HCT116 (cell line): ENCODE data around the gene COL21A1. TPM values are rescaled to one million over a fixed set of nuclear protein-coding genes. Genes with fewer than 3 reads are reported as not detected.

ENCODE experiments used
- ATAC-seq: fragments of 200-7000 bp; cut with Tn5 transposase; 2 replicates; pipeline ENCODE4 v1.9.1; 2020; ENCODE audit warnings: mild to moderate bottlenecking, moderate library complexity
- BruUV-seq: library from RNA; stranded (reverse); fragments of 400-500 nt; replicated peaks from 2 replicates; lab custom pipeline; 2021; lab: Mats Ljungman, UMichigan
- CTCF ChIA-PET: fragments of 300-600 bp; sonication (Branson Sonifier 250); formaldehyde crosslinking; loops from one replicate; lab custom pipeline; 2021; ENCODE audit warnings: antibody characterized with exemption; lab: Charles Lee
- POLR2A ChIA-PET: fragments of 300-600, 350-600 bp; sonication (Branson Sonifier 250); formaldehyde crosslinking; loops from one replicate; lab custom pipeline; 2021; ENCODE audit warnings: antibody characterized with exemption; lab: Charles Lee
- RAD21 ChIA-PET, 2 experiments: fragments of 300-600 bp; sonication (Branson Sonifier 250); formaldehyde crosslinking; loops; one replicate each; lab custom pipeline; 2023; ENCODE audit warnings: low total read pairs in 2 of 2; ENCODE audit not compliant: uncharacterized antibody in 2 of 2, unreplicated experiment in 2 of 2, low non-redundant PET in 1 of 2; lab: Charles Lee
- DNase-seq: peaks from one replicate; pipeline ENCODE4 v3.0.0-alpha.2; 2010; ENCODE audit warnings: low read depth, low spot score
- H2AFZ ChIP-seq: fragments of 200-600 bp; shearing (Covaris generic), sonication (generic); 2 replicates; pipeline ENCODE4 v1.6.1; 2017; ENCODE audit warnings: low read depth, mixed run types, mixed read lengths, antibody characterized with exemption, low read length; ENCODE audit not compliant: poor library complexity, severe bottlenecking
- H3K27ac ChIP-seq: 2 replicates; pipeline ENCODE4 v1.5.1; 2012; ENCODE audit warnings: low read depth, low read length
- H3K27me3 ChIP-seq: fragments of 200-600 bp; sonication (generic); 2 replicates; pipeline ENCODE4 v1.6.1; 2016; ENCODE audit warnings: mixed run types, low read length, mixed read lengths; ENCODE audit not compliant: insufficient read depth
- H3K36me3 ChIP-seq, 2 experiments: fragments of 200-500 bp in 1 of 2; fragments of 200-600 bp in 1 of 2; sonication (Bioruptor generic) in 1 of 2; sonication (generic) in 1 of 2; 2 replicates each; pipeline versions ENCODE4 v1.5.1 to v1.6.1; 2014 to 2016; ENCODE audit warnings: low read length in 2 of 2, inconsistent platforms in 1 of 2, mixed read lengths in 1 of 2, mixed run types in 1 of 2; ENCODE audit not compliant: insufficient read depth in 2 of 2, control insufficient read depth in 1 of 2
- H3K4me1 ChIP-seq, 2 experiments: fragments of 200-600 bp in 1 of 2; sonication (generic) in 1 of 2; 2 replicates each; pipeline versions ENCODE4 v1.5.1 to v1.6.1; 2012 to 2017; ENCODE audit warnings: low read length in 2 of 2, inconsistent platforms in 1 of 2, mild to moderate bottlenecking in 1 of 2, mixed read lengths in 1 of 2, mixed run types in 1 of 2, moderate library complexity in 1 of 2; ENCODE audit not compliant: insufficient read depth in 2 of 2, control insufficient read depth in 1 of 2
- H3K4me2 ChIP-seq: fragments of 200-600 bp; sonication (generic); 2 replicates; pipeline ENCODE4 v1.6.1; 2017; ENCODE audit warnings: mixed run types, low read length, mixed read lengths
- H3K4me3 ChIP-seq, 2 experiments: fragments of 200-600 bp in 1 of 2; sonication (generic) in 1 of 2; replicated peaks in 1 of 2; 2 replicates each; pipeline ENCODE4 v1.5.1; 2011 to 2016; ENCODE audit warnings: low read length in 2 of 2, control low read depth in 1 of 2, low read depth in 1 of 2, mild to moderate bottlenecking in 1 of 2, mixed read lengths in 1 of 2, mixed run types in 1 of 2
- H3K79me2 ChIP-seq: fragments of 200-600 bp; sonication (generic); 2 replicates; pipeline ENCODE4 v1.6.1; 2017; ENCODE audit warnings: mild to moderate bottlenecking, mixed run types, low read length, moderate library complexity, mixed read lengths; ENCODE audit not compliant: insufficient read depth
- H3K9ac ChIP-seq: fragments of 200-600 bp; sonication (generic); 2 replicates; pipeline ENCODE4 v1.6.1; 2016; ENCODE audit warnings: low read length, mixed read lengths
- H3K9me2 ChIP-seq: fragments of 200-600 bp; sonication (generic), shearing (Covaris generic); 2 replicates; pipeline ENCODE4 v1.6.1; 2017; ENCODE audit warnings: mixed run types, mild to moderate bottlenecking, moderate library complexity; ENCODE audit not compliant: insufficient read depth
- H3K9me3 ChIP-seq, 2 experiments: fragments of 200-500 bp in 1 of 2; fragments of 200-600 bp in 1 of 2; sonication (Bioruptor generic) in 1 of 2; sonication (generic) in 1 of 2; 2 replicates each; pipeline ENCODE4 v1.6.1; 2014 to 2017; ENCODE audit warnings: low read length in 2 of 2, mixed read lengths in 2 of 2, inconsistent platforms in 1 of 2, low read depth in 1 of 2, mild to moderate bottlenecking in 1 of 2, mixed run types in 1 of 2, moderate library complexity in 1 of 2; ENCODE audit not compliant: control insufficient read depth in 1 of 2, insufficient read depth in 1 of 2
- H4K20me1 ChIP-seq: fragments of 200-600 bp; sonication (generic), shearing (Covaris generic); 2 replicates; pipeline ENCODE4 v1.6.1; 2017; ENCODE audit warnings: mixed run types, mild to moderate bottlenecking, moderate library complexity; ENCODE audit not compliant: insufficient read depth
- ATF3 ChIP-seq: IDR thresholded peaks from 2 replicates; pipeline ENCODE4 v1.6.1; 2012
- CBX3 ChIP-seq: IDR thresholded peaks from 2 replicates; pipeline ENCODE4 v1.6.1; 2012; ENCODE audit warnings: low read depth
- CTCF ChIP-seq, 3 experiments: fragments of 200-600 bp in 1 of 3; sonication (generic) in 1 of 3; IDR thresholded peaks in 2 of 3; conservative IDR thresholded peaks in 1 of 3; 2 replicates each; pipeline ENCODE4 v1.5.1; 2012 to 2017; ENCODE audit warnings: low read depth in 2 of 3, low read length in 2 of 3, antibody characterized with exemption in 1 of 3, borderline replicate concordance in 1 of 3, control low read depth in 1 of 3, mild to moderate bottlenecking in 1 of 3, mixed read lengths in 1 of 3, mixed run types in 1 of 3, moderate library complexity in 1 of 3; ENCODE audit not compliant: insufficient read depth in 1 of 3
- EZH2phosphoT487 ChIP-seq: fragments of 200-600 bp; IDR thresholded peaks from 2 replicates; pipeline ENCODE4 v1.6.1; 2018; ENCODE audit warnings: antibody characterized with exemption, borderline replicate concordance
- JUND ChIP-seq: IDR thresholded peaks from 2 replicates; pipeline ENCODE4 v1.6.1; 2012
- POLR2AphosphoS5 ChIP-seq: IDR thresholded peaks from 2 replicates; pipeline ENCODE4 v1.6.1; 2011; ENCODE audit warnings: mild to moderate bottlenecking, low read depth, low read length, moderate library complexity
- REST ChIP-seq: IDR thresholded peaks from 2 replicates; pipeline ENCODE4 v1.6.1; 2012; ENCODE audit warnings: low read depth
- SIN3A ChIP-seq: IDR thresholded peaks from 2 replicates; pipeline ENCODE4 v1.6.1; 2012; ENCODE audit warnings: low read depth
- ZBTB33 ChIP-seq: IDR thresholded peaks from 2 replicates; pipeline ENCODE4 v1.6.1; 2011; ENCODE audit warnings: mild to moderate bottlenecking, low read length, moderate library complexity; ENCODE audit not compliant: insufficient replicate concordance; ENCODE audit errors: extremely low read depth
- intact Hi-C: fragments of 100-400 bp; cut with micrococcal nuclease; formaldehyde crosslinking; loops from 2 replicates; pipeline ENCODE4 v1.10.0; 2022
- total RNA-seq: library from RNA; stranded (reverse); gene quantifications from one replicate; pipeline ENCODE4 v1.2.1, GENCODE V29; 2021; ENCODE audit not compliant: unreplicated experiment

Gene COL21A1
- total RNA-seq, 1 experiment from 2014 or later: not detected

- no peak for TF ChIP-seq REST
- TF ChIP-seq, all 23 proteins: peak for 0
These were observed 209.8 kb downstream of the COL21A1 start (continued) for GRCh38 chr6:56037601-56038000.

- H4K20me1 ChIP-seq: no peaks in the 10 kb centered on the region
- POLR2A ChIA-PET: no interaction called here
- ATAC-seq: no peak
- TF ChIP-seq POLR2AphosphoS5 (no peak), EZH2phosphoT487 (no peak), SIN3A (no peak), CTCF (IDR thresholded peaks at IDR 0.05 in 2 of 3, conservative IDR thresholded peaks at IDR 0.05 in 1 of 3; ENCODE audit: borderline replicate concordance in 1 of 3, insufficient read depth in 1 of 3, low read depth in 2 of 3, low read length in 2 of 3) (no peak), REST (no peak), ATF3 (no peak), ZBTB33 (no peak), JUND (no peak), CBX3 (no peak)
- TF ChIP-seq, all 23 proteins: peak for 0
- Histone ChIP-seq H2AFZ (no peak overlapping the region), H3K4me2 (no peak overlapping the region), H3K9ac (no peak overlapping the region), H3K4me3 (no peak overlapping the region), H3K27me3 (no peaks in the 10 kb centered on the region), H3K36me3 (no peaks in the 10 kb centered on the region), H3K9me2 (no peaks in the 10 kb centered on the region), H3K27ac (no peak overlapping the region), H3K4me1 (no peaks in the 10 kb centered on the region), H3K9me3 (no peaks in the 10 kb centered on the region), H3K79me2 (no peaks in the 10 kb centered on the region)
- CTCF ChIA-PET: interaction anchor here (1.0 to 1.2 kb wide), 2 partner anchors 17 to 256 kb away, joined by 3 to 4 read pairs; no protein-coding TSS in a partner anchor
- RAD21 ChIA-PET: no interaction called here
- intact Hi-C loops: no loop called here
- no TSS peak for BruUV-seq
- DNase-seq: no peak
These were observed 210.3 kb downstream of the COL21A1 start for GRCh38 chr6:56036916-56037600.
